Fibroblast of the aortic adventitia (primary cell): ENCODE measurements around the gene CTCFL. TPM values are rescaled to one million over a fixed set of nuclear protein-coding genes. Genes with fewer than 3 reads are reported as not detected.

Source experiments
- DNase-seq: peaks from one replicate; pipeline ENCODE4 v3.0.0-alpha.2; 2010; ENCODE audit warnings: low read depth
- H3K4me3 ChIP-seq: 2 replicates; pipeline ENCODE4 v1.5.1; 2011; ENCODE audit warnings: low read depth, mild to moderate bottlenecking, control low read depth, low read length, moderate library complexity
- total RNA-seq: library from RNA; depleted of rRNA; stranded (reverse); fragments of >200 nt; gene quantifications from 2 replicates; pipeline ENCODE4 v1.2.3, GENCODE V29; 2012; ENCODE audit warnings: low replicate concordance
- TF ChIP-seq, protein P1 (sequence below): IDR thresholded peaks from 2 replicates; pipeline ENCODE4 v1.5.1; 2011; ENCODE audit warnings: mild to moderate bottlenecking, low read length, control low read depth, inconsistent platforms; ENCODE audit not compliant: insufficient read depth

CTCFL gene
- total RNA-seq, 1 donor = not detected

DNA sequence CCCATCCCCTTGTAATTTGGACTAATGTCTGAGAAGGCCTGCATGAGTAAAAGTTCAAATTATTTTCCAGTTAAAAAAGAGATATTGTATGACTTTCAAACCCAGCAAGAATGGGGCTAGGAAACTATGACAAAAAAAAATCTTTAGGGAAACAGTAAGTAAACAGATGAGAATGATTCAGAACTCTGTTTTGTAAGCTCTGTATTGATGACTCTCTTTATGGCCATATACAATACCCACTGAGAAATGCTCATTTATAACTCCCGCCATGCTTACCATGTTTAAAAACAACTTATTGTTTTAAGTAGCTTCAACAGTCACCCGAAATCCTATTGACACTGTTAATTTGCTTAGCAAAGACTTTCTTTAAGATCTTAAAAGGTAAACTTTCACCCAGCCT, 18.8 kb upstream of the CTCFL start:
- DNase-seq = no peak
- TF ChIP-seq, protein P1, sequence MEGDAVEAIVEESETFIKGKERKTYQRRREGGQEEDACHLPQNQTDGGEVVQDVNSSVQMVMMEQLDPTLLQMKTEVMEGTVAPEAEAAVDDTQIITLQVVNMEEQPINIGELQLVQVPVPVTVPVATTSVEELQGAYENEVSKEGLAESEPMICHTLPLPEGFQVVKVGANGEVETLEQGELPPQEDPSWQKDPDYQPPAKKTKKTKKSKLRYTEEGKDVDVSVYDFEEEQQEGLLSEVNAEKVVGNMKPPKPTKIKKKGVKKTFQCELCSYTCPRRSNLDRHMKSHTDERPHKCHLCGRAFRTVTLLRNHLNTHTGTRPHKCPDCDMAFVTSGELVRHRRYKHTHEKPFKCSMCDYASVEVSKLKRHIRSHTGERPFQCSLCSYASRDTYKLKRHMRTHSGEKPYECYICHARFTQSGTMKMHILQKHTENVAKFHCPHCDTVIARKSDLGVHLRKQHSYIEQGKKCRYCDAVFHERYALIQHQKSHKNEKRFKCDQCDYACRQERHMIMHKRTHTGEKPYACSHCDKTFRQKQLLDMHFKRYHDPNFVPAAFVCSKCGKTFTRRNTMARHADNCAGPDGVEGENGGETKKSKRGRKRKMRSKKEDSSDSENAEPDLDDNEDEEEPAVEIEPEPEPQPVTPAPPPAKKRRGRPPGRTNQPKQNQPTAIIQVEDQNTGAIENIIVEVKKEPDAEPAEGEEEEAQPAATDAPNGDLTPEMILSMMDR = no peak

DNA sequence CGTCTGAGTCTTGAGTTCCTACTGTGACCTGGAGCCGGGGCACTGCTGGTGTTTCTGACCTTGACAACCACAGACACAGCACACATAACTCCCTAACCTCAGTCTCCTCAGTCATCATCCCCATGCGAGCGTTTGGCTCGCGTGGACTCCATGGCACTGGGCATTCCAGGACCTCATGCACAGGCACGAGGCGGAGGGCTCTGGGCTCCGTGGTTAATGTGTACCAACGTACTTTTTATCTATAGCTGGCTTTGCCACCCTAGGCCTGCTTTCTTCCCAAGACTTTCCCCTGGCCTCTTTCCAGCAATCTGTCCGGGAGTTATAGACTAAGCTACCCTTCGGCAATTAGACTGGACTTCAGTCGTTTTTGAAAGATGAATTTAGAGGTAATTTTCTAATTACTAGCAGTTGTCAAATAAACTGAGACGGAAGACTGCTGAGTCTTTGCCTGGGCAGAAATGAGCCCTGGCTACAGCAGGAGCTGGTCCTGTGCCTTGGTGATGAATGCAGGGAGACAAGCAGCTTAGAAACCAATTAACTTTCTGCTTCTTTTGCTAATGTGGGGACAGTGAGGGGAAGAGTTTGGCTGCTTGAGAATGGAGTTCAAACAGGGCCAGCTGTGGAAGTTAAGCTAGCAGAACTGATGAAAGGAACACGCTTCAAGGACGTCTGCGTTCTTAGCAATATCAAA, 16.1 kb upstream of the CTCFL start:
- TF ChIP-seq, protein P1 = no peak
- DNase-seq = no peak
- H3K4me3 ChIP-seq = no peak overlapping the region

More for the DNA sequence above, 18.8 kb upstream of the CTCFL start:
- H3K4me3 ChIP-seq = no peak overlapping the region

DNA sequence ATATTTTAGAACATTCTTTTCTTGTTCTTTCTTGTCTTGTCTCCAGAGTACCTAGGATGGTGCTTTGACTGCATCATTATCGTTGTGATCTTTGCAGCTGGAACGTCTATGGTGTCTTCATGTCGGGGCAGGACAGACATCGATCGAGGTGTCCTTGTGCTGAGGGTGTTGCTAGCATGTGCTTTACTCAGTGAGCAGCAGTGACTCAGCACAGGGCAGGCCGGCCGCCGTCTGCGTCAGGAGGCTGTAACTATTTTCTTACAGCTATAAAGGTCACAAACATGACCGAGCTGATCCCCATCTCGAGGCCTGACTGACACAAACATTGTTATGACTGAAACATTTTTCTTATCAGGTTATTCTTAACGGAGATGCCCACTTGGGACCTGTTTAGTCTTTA, 14.9 kb upstream of the CTCFL start:
- TF ChIP-seq, protein P1 = no peak
- no peak overlapping the region for H3K4me3 ChIP-seq
- DNase-seq = no peak

DNA sequence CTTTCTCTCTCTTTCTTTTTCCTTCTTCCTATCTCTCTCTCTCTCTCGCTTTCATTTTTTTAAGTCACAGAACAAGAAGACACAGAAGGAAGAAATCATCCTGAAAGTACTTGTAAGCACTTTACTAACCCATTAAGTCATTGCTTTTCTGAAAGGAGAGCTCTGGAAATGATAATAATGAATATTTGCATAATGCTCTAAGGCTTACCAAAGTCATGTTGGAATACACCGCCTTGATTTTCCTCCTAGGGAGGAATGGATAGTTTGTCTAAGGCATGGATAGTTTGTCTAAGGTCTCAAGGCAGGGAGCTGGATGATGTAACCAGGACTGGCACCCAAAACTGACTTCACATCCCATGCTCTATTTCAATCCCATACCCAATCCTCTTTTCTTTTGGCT, 12.9 kb upstream of the CTCFL start:
- TF ChIP-seq, protein P1 = no peak
- DNase-seq = no peak
- no peak overlapping the region for H3K4me3 ChIP-seq

DNA sequence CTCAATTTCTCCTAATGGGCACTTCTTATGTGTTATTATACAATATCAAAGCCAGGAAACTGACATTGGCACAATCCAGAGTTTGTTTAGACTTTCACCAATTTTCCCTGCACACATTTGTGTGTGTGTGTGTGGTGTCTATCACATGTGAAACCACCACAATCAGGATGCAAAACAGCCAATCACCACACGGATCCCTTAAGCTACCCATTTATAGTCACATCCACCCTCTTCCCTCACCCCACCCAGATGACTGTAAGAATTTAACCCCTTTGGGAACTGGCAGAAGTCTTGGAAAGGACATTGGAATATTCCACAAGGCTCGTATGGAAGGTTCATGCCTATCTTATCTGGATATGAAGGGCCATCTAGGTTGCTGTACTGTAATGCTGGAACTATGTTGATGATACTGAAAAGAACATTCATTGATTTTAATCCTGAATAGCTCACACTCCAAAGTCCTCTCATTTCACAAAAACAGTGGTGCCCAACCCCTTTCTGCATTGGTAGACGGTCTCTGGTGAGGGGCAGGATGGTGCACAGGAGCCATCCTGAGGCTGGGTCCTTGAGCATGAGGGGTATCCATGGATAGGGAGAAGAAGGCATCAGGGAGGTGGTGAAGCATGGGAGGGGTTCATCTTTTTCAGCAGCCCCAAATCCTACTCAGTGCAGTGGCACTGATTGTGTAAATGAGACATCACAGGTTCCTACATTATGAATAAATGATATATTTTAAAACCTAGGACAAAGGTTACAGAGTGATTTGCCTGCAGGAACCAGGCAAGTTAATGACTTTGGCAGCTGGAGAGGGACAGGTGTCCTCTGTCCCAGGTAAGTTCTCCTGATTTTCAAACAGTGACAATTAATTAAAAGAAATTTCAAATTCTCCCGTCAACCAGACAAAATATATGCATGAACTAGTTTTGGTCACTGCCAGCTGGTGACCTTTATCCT, 12.1 kb upstream of the CTCFL start:
- H3K4me3 ChIP-seq = no peak overlapping the region
- TF ChIP-seq, protein P1 = no peak
- DNase-seq = no peak

DNA sequence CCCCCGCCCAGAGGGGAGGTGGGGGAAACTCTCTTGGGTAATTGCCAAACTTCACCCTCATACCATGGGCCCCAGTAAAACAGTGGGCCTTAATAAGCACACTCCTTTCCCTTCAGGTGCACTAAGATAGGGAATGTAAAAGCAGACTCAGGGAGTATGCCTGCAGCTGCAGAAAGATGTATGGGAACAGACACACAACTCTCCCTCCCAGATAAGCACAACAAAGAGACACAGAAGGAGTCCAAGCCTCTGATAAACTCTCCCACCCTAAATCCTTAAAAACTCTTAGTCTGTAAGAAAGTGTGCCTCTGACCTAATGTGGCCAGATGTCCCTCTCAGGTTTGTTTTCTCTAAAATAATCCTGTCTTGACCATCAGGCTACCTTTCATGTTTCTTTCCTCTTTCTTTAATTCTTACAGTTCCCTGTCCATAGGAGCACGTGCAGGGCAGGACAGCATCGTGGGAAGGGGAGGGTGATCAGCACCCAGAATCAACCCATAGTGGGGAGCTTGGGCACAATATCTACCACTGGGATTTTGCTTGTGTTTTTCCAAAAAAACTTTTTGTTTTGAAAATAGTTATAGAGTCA, 11.3 kb upstream of the CTCFL start:
- no peak for DNase-seq
- TF ChIP-seq, protein P1 = no peak
- no peak overlapping the region for H3K4me3 ChIP-seq
